ENCODE data around the gene POLG2. TPM values are rescaled to one million over a fixed set of nuclear protein-coding genes. Genes with fewer than 3 reads are reported as not detected.

Gene POLG2
- total RNA-seq, 1 experiment from 2014 or later, result 28.9 TPM

GRCh38 chr17:64455993-64456885 lies 40.6 kb downstream of the POLG2 start:
- Mint-ChIP-seq H3K9me3 (ENCODE audit: unreplicated experiment) (no peaks in the 10 kb centered on the region), H3K27ac (ENCODE audit: unreplicated experiment) (no peak overlapping the region), H3K27me3 (ENCODE audit: insufficient read depth, unreplicated experiment) (no peaks in the 10 kb centered on the region), H3K36me3 (ENCODE audit: insufficient read depth, unreplicated experiment) (no peaks in the 10 kb centered on the region), H3K4me3 (ENCODE audit: unreplicated experiment) (no peak overlapping the region), H3K4me1 (ENCODE audit: low read depth, unreplicated experiment) (no peaks in the 10 kb centered on the region)
- Histone ChIP-seq H3K4me3 (ENCODE audit: low read depth, low read length) (no peak overlapping the region), H3K4me1 (no peaks in the 10 kb centered on the region), H3K9me3 (no peaks in the 10 kb centered on the region), H3K27me3 (replicated peaks; ENCODE audit: control insufficient read depth, insufficient read depth, low read length) (no peaks in the 10 kb centered on the region), H3K36me3 (ENCODE audit: control insufficient read depth, insufficient read depth, low read length) (no peaks in the 10 kb centered on the region)
- DNase-seq, result no peak
- no TSS peak for BruUV-seq (replicated peaks)
- CTCF ChIA-PET, result no interaction called here
- TF ChIP-seq CTCF (IDR thresholded peaks at IDR 0.05; ENCODE audit: insufficient read depth in 1 of 2, low read depth in 1 of 2, low read length in 1 of 2, severe bottlenecking in 1 of 2, unreplicated experiment in 1 of 2), result no peak
- intact Hi-C loops (cut with micrococcal nuclease; ENCODE audit: unreplicated experiment), result no loop called here
- POLR2A ChIA-PET, result no interaction called here

GRCh38 chr17:64449545-64449944 lies 47.3 kb downstream of the POLG2 start:
- Histone ChIP-seq H3K9me3 (no peaks in the 10 kb centered on the region), H3K36me3 (ENCODE audit: control insufficient read depth, insufficient read depth, low read length) (no peaks in the 10 kb centered on the region), H3K4me1 (no peaks in the 10 kb centered on the region), H3K27me3 (replicated peaks; ENCODE audit: control insufficient read depth, insufficient read depth, low read length) (no peaks in the 10 kb centered on the region), H3K4me3 (ENCODE audit: low read depth, low read length) (no peak overlapping the region)
- no peak for DNase-seq
- intact Hi-C loops (cut with micrococcal nuclease; ENCODE audit: unreplicated experiment), result no loop called here
- CTCF ChIA-PET, result interaction anchor here (0.6 kb wide), 1 partner anchor 71 kb away, joined by 3 read pairs; no protein-coding TSS in a partner anchor
- H3K9me3 Mint-ChIP-seq (ENCODE audit: unreplicated experiment), result no peaks in the 10 kb centered on the region
- no TSS peak for BruUV-seq (replicated peaks)
- no peak overlapping the region for H3K27ac Mint-ChIP-seq (ENCODE audit: unreplicated experiment)
- no peak overlapping the region for H3K4me3 Mint-ChIP-seq (ENCODE audit: unreplicated experiment)
- H3K4me1 Mint-ChIP-seq (ENCODE audit: low read depth, unreplicated experiment), result no peaks in the 10 kb centered on the region
- POLR2A ChIA-PET, result no interaction called here
- no peaks in the 10 kb centered on the region for H3K36me3 Mint-ChIP-seq (ENCODE audit: insufficient read depth, unreplicated experiment)
- H3K27me3 Mint-ChIP-seq (ENCODE audit: insufficient read depth, unreplicated experiment), result no peaks in the 10 kb centered on the region
- TF ChIP-seq CTCF (IDR thresholded peaks at IDR 0.05; ENCODE audit: insufficient read depth in 1 of 2, low read depth in 1 of 2, low read length in 1 of 2, severe bottlenecking in 1 of 2, unreplicated experiment in 1 of 2), result no peak

GRCh38 chr17:64448665-64449512 lies 48.0 kb downstream of the POLG2 start, which contains the start of gene MILR1:
TSS of gene MILR1 (plus strand) at chr17:64449115. CDS start at chr17:64449169, 54 bp downstream.
- Histone ChIP-seq H3K4me3 (ENCODE audit: low read depth, low read length) (no peak within 1 kb of the TSS), H3K27me3 (replicated peaks; ENCODE audit: control insufficient read depth, insufficient read depth, low read length) (no peaks in the 10 kb centered on the region), H3K36me3 (ENCODE audit: control insufficient read depth, insufficient read depth, low read length) (no peaks in the 10 kb centered on the region), H3K4me1 (no peaks in the 10 kb centered on the region), H3K9me3 (no peaks in the 10 kb centered on the region)
- no peaks in the 10 kb centered on the region for H3K36me3 Mint-ChIP-seq (ENCODE audit: insufficient read depth, unreplicated experiment)
- H3K27me3 Mint-ChIP-seq (ENCODE audit: insufficient read depth, unreplicated experiment), result no peaks in the 10 kb centered on the region
- ChIA-PET POLR2A (no interaction called here), CTCF (interaction anchor here (0.6 kb wide), 1 partner anchor 70 kb away, joined by 3 read pairs; no protein-coding TSS in a partner anchor)
- H3K4me3 Mint-ChIP-seq (ENCODE audit: unreplicated experiment), result no peak within 1 kb of the TSS
- no peaks in the 10 kb centered on the region for H3K4me1 Mint-ChIP-seq (ENCODE audit: low read depth, unreplicated experiment)
- BruUV-seq (replicated peaks), result no TSS peak
- intact Hi-C loops (cut with micrococcal nuclease; ENCODE audit: unreplicated experiment), result no loop called here
- H3K9me3 Mint-ChIP-seq (ENCODE audit: unreplicated experiment), result no peaks in the 10 kb centered on the region
- no peak within 1 kb of the TSS for H3K27ac Mint-ChIP-seq (ENCODE audit: unreplicated experiment)
- no peak for DNase-seq
- TF ChIP-seq CTCF (IDR thresholded peaks at IDR 0.05; ENCODE audit: insufficient read depth in 1 of 2, low read depth in 1 of 2, low read length in 1 of 2, severe bottlenecking in 1 of 2, unreplicated experiment in 1 of 2), result no peak
